ENCODE data around the gene TLR8. TPM values are rescaled to one million over a fixed set of nuclear protein-coding genes. Genes with fewer than 3 reads are reported as not detected.

The TLR8 gene
- total RNA-seq, 2 donors from 2014 or later = not detected

GRCh38 chrX:12955882-12956703 is 49.7 kb downstream of the TLR8 start:
- no peaks in the 10 kb centered on the region for H3K27me3 Mint-ChIP-seq (ENCODE audit: insufficient read depth)
- Histone ChIP-seq H3K27me3 (ENCODE audit: control insufficient read depth, insufficient read depth, low read length, poor library complexity, severe bottlenecking) (no peaks in the 10 kb centered on the region), H3K27ac (ENCODE audit: low read depth, low read length) (no peak overlapping the region), H3K9ac (ENCODE audit: extremely low read depth, low read length, poor library complexity, severe bottlenecking) (no peak overlapping the region), H3K4me3 (ENCODE audit: low read length) (no peak overlapping the region), H3K9me3 (ENCODE audit: control insufficient read depth, low read length) (no peaks in the 10 kb centered on the region), H3K36me3 (ENCODE audit: control insufficient read depth, insufficient read depth, low read length) (no peaks in the 10 kb centered on the region), H3K4me1 (ENCODE audit: control insufficient read depth, insufficient read depth, low read length) (no peaks in the 10 kb centered on the region)
- DNase-seq = no peak
- no peak overlapping the region for H3K27ac Mint-ChIP-seq
- no peaks in the 10 kb centered on the region for H3K36me3 Mint-ChIP-seq (ENCODE audit: low read depth)
- TF ChIP-seq CTCF (conservative IDR thresholded peaks at IDR 0.05) = no peak
- H3K9me3 Mint-ChIP-seq = peaks cover 74% of the 10 kb centered on the region
- WGBS, 2 experiments (ENCODE audit: insufficient coverage in 1 of 2, insufficient read length in 1 of 2) = 88 to 100% methylated on average over 1 to 20 of the region's 20 CpGs
- H3K4me3 Mint-ChIP-seq = no peak overlapping the region
- H3K4me1 Mint-ChIP-seq = peaks cover 4% of the 10 kb centered on the region

GRCh38 chrX:12956704-12957534 is 50.5 kb downstream of the TLR8 start:
- 90% methylated on average over 6 of the region's 8 CpGs; no CpG with 5 or more reads in 1 of the 2 experiments for WGBS, 2 experiments (ENCODE audit: insufficient coverage in 1 of 2, insufficient read length in 1 of 2)
- Histone ChIP-seq H3K27me3 (ENCODE audit: control insufficient read depth, insufficient read depth, low read length, poor library complexity, severe bottlenecking) (no peaks in the 10 kb centered on the region), H3K27ac (ENCODE audit: low read depth, low read length) (no peak overlapping the region), H3K9ac (ENCODE audit: extremely low read depth, low read length, poor library complexity, severe bottlenecking) (no peak overlapping the region), H3K36me3 (ENCODE audit: control insufficient read depth, insufficient read depth, low read length) (no peaks in the 10 kb centered on the region), H3K9me3 (ENCODE audit: control insufficient read depth, low read length) (no peaks in the 10 kb centered on the region), H3K4me3 (ENCODE audit: low read length) (no peak overlapping the region), H3K4me1 (ENCODE audit: control insufficient read depth, insufficient read depth, low read length) (no peaks in the 10 kb centered on the region)
- Mint-ChIP-seq H3K9me3 (peaks cover 75% of the 10 kb centered on the region), H3K27ac (no peak overlapping the region), H3K36me3 (ENCODE audit: low read depth) (no peaks in the 10 kb centered on the region), H3K27me3 (ENCODE audit: insufficient read depth) (no peaks in the 10 kb centered on the region), H3K4me1 (peaks cover 4% of the 10 kb centered on the region), H3K4me3 (no peak overlapping the region)
- TF ChIP-seq CTCF (conservative IDR thresholded peaks at IDR 0.05) = no peak
- DNase-seq = no peak

- Histone ChIP-seq H3K4me3 (ENCODE audit: low read length) (no peak overlapping the region), H3K9ac (ENCODE audit: extremely low read depth, low read length, poor library complexity, severe bottlenecking) (no peak overlapping the region), H3K36me3 (ENCODE audit: control insufficient read depth, insufficient read depth, low read length) (no peaks in the 10 kb centered on the region), H3K4me1 (ENCODE audit: control insufficient read depth, insufficient read depth, low read length) (no peaks in the 10 kb centered on the region), H3K9me3 (ENCODE audit: control insufficient read depth, low read length) (no peaks in the 10 kb centered on the region), H3K27ac (ENCODE audit: low read depth, low read length) (no peak overlapping the region), H3K27me3 (ENCODE audit: control insufficient read depth, insufficient read depth, low read length, poor library complexity, severe bottlenecking) (no peaks in the 10 kb centered on the region)
- whole genome bisulfite sequencing, 2 experiments (ENCODE audit: insufficient coverage in 1 of 2, insufficient read length in 1 of 2) = 94% methylated on average over 5 of the region's 5 CpGs; no CpG with 5 or more reads in 1 of the 2 experiments
- Mint-ChIP-seq H3K4me3 (no peak overlapping the region), H3K4me1 (peaks cover 4% of the 10 kb centered on the region), H3K27me3 (ENCODE audit: insufficient read depth) (no peaks in the 10 kb centered on the region), H3K36me3 (ENCODE audit: low read depth) (no peaks in the 10 kb centered on the region), H3K27ac (no peak overlapping the region), H3K9me3 (peaks cover 75% of the 10 kb centered on the region)
- no peak for TF ChIP-seq CTCF (conservative IDR thresholded peaks at IDR 0.05)
- DNase-seq = no peak
These were observed 51.6 kb downstream of the TLR8 start for GRCh38 chrX:12958059-12958458.
